ENCODE data around the gene RDX. TPM values are rescaled to one million over a fixed set of nuclear protein-coding genes. Genes with fewer than 3 reads are reported as not detected.

The RDX gene
- total RNA-seq, 2 experiments from 2014 or later: 23.7 to 25.5 TPM

GRCh38 chr11:110331626-110332025, 35.2 kb upstream of the RDX start:
- intact Hi-C loops (cut with micrococcal nuclease; ENCODE audit: unreplicated experiment): no loop called here
- no peak for DNase-seq (ENCODE audit: low spot score)
- H3K9me2 ChIP-seq (ENCODE audit: insufficient read depth, low read length): no peaks in the 10 kb centered on the region
- H4K20me1 ChIP-seq (ENCODE audit: insufficient read depth, low read length): no peaks in the 10 kb centered on the region
- H3K9me3 ChIP-seq (ENCODE audit: low read length): peaks cover 7% of the 10 kb centered on the region; the same call in 1 of the 2 replicates
- no peak overlapping the region for H3K4me3 ChIP-seq (ENCODE audit: low read depth, low read length, poor library complexity, severe bottlenecking)
- H3K79me2 ChIP-seq (ENCODE audit: insufficient read depth, low read depth, low read length): no peaks in the 10 kb centered on the region
- TF ChIP-seq CTCF (conservative IDR thresholded peaks at IDR 0.05; ENCODE audit: low read length) (no peak), EZH2phosphoT487 (IDR thresholded peaks at IDR 0.05; ENCODE audit: borderline replicate concordance, low read depth, low read length) (no peak)
- BruUV-seq (replicated peaks): no TSS peak
- H3K27ac ChIP-seq (ENCODE audit: low read depth, low read length, poor library complexity, severe bottlenecking): no peak overlapping the region
- ChIA-PET CTCF (ENCODE audit: unreplicated experiment) (no interaction called here), POLR2A (interaction anchor here (0.6 to 1.6 kb wide), 2 partner anchors 8 to 273 kb away, joined by 3 to 6 read pairs; no protein-coding TSS in a partner anchor)
- H3K4me1 ChIP-seq (ENCODE audit: insufficient read depth, low read length, poor library complexity, severe bottlenecking): peaks cover 27% of the 10 kb centered on the region
- H2AFZ ChIP-seq (ENCODE audit: low read length): no peak overlapping the region
- peaks cover 24% of the 10 kb centered on the region; the same call in 1 of the 2 replicates for H3K36me3 ChIP-seq (ENCODE audit: insufficient read depth, low read length)
- no peak overlapping the region for H3K4me2 ChIP-seq (ENCODE audit: low read length)

- no peak overlapping the region for H2AFZ ChIP-seq (ENCODE audit: low read length)
- BruUV-seq (replicated peaks): no TSS peak
- no peaks in the 10 kb centered on the region for H4K20me1 ChIP-seq (ENCODE audit: insufficient read depth, low read length)
- H3K9me2 ChIP-seq (ENCODE audit: insufficient read depth, low read length): no peaks in the 10 kb centered on the region
- peaks cover 24% of the 10 kb centered on the region; the same call in 1 of the 2 replicates for H3K36me3 ChIP-seq (ENCODE audit: insufficient read depth, low read length)
- peak; percentile 26 for DNase-seq (ENCODE audit: low spot score)
- intact Hi-C loops (cut with micrococcal nuclease; ENCODE audit: unreplicated experiment): loop anchor here (5.0 kb wide), 1 partner anchor 103 kb away; no protein-coding TSS in a partner anchor
- no peaks in the 10 kb centered on the region for H3K79me2 ChIP-seq (ENCODE audit: insufficient read depth, low read depth, low read length)
- ChIA-PET POLR2A (interaction anchor here (0.5 to 3.0 kb wide), 13 partner anchors 9 to 1107 kb away, joined by 3 to 19 read pairs (median 5); partner anchors contain the start of gene FDX1), CTCF (ENCODE audit: unreplicated experiment) (interaction anchor here (0.7 to 1.4 kb wide), 3 partner anchors 9 to 47 kb away, joined by 3 to 4 read pairs (median 3); no protein-coding TSS in a partner anchor)
- peak overlapping the region; percentile 74 for H3K4me3 ChIP-seq (ENCODE audit: low read depth, low read length, poor library complexity, severe bottlenecking)
- H3K9me3 ChIP-seq (ENCODE audit: low read length): peaks cover 7% of the 10 kb centered on the region; the same call in 1 of the 2 replicates
- H3K4me1 ChIP-seq (ENCODE audit: insufficient read depth, low read length, poor library complexity, severe bottlenecking): peaks cover 27% of the 10 kb centered on the region
- H3K27ac ChIP-seq (ENCODE audit: low read depth, low read length, poor library complexity, severe bottlenecking): peak overlapping the region; percentile 85
- TF ChIP-seq EZH2phosphoT487 (IDR thresholded peaks at IDR 0.05; ENCODE audit: borderline replicate concordance, low read depth, low read length) (no peak), CTCF (conservative IDR thresholded peaks at IDR 0.05; ENCODE audit: low read length) (no peak)
- H3K4me2 ChIP-seq (ENCODE audit: low read length): peak overlapping the region; percentile 90
Observed at GRCh38 chr11:110329445-110329844, 33.0 kb upstream of the RDX start.

- POLR2A ChIA-PET: interaction anchor here (0.6 to 2.4 kb wide), 7 partner anchors 11 to 1173 kb away, joined by 3 to 19 read pairs (median 5); no protein-coding TSS in a partner anchor
- H3K27ac ChIP-seq (ENCODE audit: low read depth, low read length, poor library complexity, severe bottlenecking): peak overlapping the region; percentile 85
- H4K20me1 ChIP-seq (ENCODE audit: insufficient read depth, low read length): no peaks in the 10 kb centered on the region
- H3K9me2 ChIP-seq (ENCODE audit: insufficient read depth, low read length): no peaks in the 10 kb centered on the region
- peak overlapping the region; percentile 85 for H2AFZ ChIP-seq (ENCODE audit: low read length)
- H3K4me1 ChIP-seq (ENCODE audit: insufficient read depth, low read length, poor library complexity, severe bottlenecking): peaks cover 27% of the 10 kb centered on the region
- intact Hi-C loops (cut with micrococcal nuclease; ENCODE audit: unreplicated experiment): loop anchor here (5.0 kb wide), 1 partner anchor 105 kb away; no protein-coding TSS in a partner anchor
- DNase-seq (ENCODE audit: low spot score): peak; percentile 20
- TF ChIP-seq CTCF (conservative IDR thresholded peaks at IDR 0.05; ENCODE audit: low read length): no peak
- H3K4me3 ChIP-seq (ENCODE audit: low read depth, low read length, poor library complexity, severe bottlenecking): peak overlapping the region; percentile 74
- H3K79me2 ChIP-seq (ENCODE audit: insufficient read depth, low read depth, low read length): no peaks in the 10 kb centered on the region
- H3K36me3 ChIP-seq (ENCODE audit: insufficient read depth, low read length): peaks cover 24% of the 10 kb centered on the region; the same call in 1 of the 2 replicates
- H3K4me2 ChIP-seq (ENCODE audit: low read length): peak overlapping the region; percentile 90
- TSS peak; percentile 79 for BruUV-seq (replicated peaks)
- CTCF ChIA-PET (ENCODE audit: unreplicated experiment): interaction anchor here (0.6 kb wide), 2 partner anchors 22 to 108 kb away, joined by 3 to 4 read pairs; no protein-coding TSS in a partner anchor
- peaks cover 7% of the 10 kb centered on the region; the same call in 1 of the 2 replicates for H3K9me3 ChIP-seq (ENCODE audit: low read length)
Observed at GRCh38 chr11:110327508-110327907, 31.1 kb upstream of the RDX start.

All from OCI-LY7 (cell line).